ENCODE results near the gene CDX1.

CDX1 gene

DNA sequence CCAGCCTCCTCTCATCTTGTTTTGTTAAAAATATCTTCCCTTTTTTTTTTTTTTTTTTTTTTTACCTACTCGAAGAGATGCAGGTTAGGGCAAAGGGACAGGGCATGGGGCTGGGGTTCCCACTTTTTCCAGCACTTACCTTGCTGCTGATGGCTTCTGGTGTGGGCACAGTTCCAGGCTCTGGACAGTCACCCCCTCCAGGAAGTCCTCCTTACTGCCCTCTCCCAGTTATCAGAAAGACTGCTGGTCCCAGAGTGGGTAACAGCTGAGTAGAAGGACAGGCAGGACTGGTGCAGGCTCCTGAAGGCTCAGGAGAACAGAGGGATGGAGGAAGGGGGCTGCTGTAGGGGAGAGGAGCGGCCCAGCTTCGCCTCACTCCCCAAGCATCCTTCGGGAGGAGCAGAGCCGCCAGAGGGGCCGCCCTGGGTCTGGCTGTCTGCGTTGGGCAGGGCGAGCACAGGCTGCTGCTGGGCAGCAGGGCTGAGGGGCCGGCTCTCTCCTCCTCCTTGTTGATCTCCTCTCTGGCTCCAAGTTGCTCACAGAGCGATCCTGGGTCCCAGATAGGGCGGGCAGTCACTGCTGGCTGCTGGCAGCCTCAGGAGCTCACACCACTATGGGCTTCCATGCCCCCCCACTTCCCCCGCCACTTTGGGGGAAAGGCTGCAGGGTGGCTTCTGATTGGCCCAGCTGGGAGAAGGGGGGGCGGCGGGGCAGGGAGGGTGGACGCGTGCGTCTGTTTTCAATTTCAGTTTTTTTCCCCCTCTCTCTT is 11.1 kb upstream of the CDX1 start, which contains the start of gene PDGFRB:
Gene PDGFRB, minus strand, starts transcription at position 588 of the 769 bp plus-strand sequence. CDS start 18,798 bp downstream, outside the sequence.
- TF ChIP-seq, protein P1, sequence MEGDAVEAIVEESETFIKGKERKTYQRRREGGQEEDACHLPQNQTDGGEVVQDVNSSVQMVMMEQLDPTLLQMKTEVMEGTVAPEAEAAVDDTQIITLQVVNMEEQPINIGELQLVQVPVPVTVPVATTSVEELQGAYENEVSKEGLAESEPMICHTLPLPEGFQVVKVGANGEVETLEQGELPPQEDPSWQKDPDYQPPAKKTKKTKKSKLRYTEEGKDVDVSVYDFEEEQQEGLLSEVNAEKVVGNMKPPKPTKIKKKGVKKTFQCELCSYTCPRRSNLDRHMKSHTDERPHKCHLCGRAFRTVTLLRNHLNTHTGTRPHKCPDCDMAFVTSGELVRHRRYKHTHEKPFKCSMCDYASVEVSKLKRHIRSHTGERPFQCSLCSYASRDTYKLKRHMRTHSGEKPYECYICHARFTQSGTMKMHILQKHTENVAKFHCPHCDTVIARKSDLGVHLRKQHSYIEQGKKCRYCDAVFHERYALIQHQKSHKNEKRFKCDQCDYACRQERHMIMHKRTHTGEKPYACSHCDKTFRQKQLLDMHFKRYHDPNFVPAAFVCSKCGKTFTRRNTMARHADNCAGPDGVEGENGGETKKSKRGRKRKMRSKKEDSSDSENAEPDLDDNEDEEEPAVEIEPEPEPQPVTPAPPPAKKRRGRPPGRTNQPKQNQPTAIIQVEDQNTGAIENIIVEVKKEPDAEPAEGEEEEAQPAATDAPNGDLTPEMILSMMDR (IDR thresholded peaks at IDR 0.05; ENCODE audit: control insufficient read depth, insufficient read depth, low read depth, low read length, missing control alignments) = no peak
- DNase-seq (ENCODE audit: low read depth) = no peak
- peak within 1 kb of the TSS; percentile 89 for H3K4me3 ChIP-seq (ENCODE audit: control insufficient read depth, low read depth, low read length)

- H3K4me3 ChIP-seq (ENCODE audit: control insufficient read depth, low read depth, low read length) = peak overlapping the region; percentile 89
- no peak for DNase-seq (ENCODE audit: low read depth)
- TF ChIP-seq, protein P1 (IDR thresholded peaks at IDR 0.05; ENCODE audit: control insufficient read depth, insufficient read depth, low read depth, low read length, missing control alignments) = no peak
Measured at GRCh38 chr5:150156027-150156368, 10.6 kb upstream of the CDX1 start.

GRCh38 chr5:150156540-150156939 is 10.0 kb upstream of the CDX1 start:
- no peak for DNase-seq (ENCODE audit: low read depth)
- H3K4me3 ChIP-seq (ENCODE audit: control insufficient read depth, low read depth, low read length) = no peak overlapping the region
- TF ChIP-seq, protein P1 (IDR thresholded peaks at IDR 0.05; ENCODE audit: control insufficient read depth, insufficient read depth, low read depth, low read length, missing control alignments) = no peak

GRCh38 chr5:150157168-150157567 is 9.4 kb upstream of the CDX1 start:
- DNase-seq (ENCODE audit: low read depth) = no peak
- no peak overlapping the region for H3K4me3 ChIP-seq (ENCODE audit: control insufficient read depth, low read depth, low read length)
- TF ChIP-seq, protein P1 (IDR thresholded peaks at IDR 0.05; ENCODE audit: control insufficient read depth, insufficient read depth, low read depth, low read length, missing control alignments) = no peak

DNA sequence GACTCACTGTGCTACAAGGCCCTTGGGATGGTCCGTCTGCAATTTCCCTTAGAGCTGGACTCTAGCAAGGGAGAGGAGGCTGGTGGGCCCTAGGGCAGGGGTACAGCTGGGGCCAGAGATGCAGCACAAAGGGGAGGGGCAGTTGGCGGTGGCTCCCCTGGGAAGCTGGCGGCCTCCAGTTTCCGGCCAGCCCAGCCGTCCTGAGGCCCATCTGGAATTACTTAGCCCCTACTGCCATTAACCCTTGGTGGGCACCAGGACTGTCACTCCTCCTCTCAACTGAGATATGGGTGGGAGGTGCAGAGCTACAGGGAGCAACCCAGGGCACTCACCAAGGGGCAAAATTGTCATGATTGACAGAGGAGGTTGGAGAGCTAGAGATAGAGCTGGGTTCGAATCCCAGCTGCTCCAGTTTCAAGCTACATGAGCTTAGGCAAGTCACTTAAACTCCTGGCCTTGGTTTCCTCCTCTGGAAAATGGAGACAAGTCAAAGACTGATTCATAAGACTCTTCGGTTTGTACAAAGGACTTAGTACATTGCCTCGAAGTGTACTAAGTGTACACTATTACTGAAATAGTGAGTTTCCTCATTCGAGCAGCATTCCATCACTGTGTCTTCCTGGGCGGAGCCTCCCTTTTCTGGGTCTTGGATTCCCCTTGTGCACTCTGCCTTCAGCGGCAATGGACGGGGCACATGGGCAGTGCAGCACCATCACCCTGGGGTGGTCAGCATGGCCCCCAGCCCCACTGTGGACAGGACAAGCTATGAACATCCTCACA is 8.2 kb upstream of the CDX1 start:
- H3K4me3 ChIP-seq (ENCODE audit: control insufficient read depth, low read depth, low read length) = no peak overlapping the region
- DNase-seq (ENCODE audit: low read depth) = no peak
- TF ChIP-seq, protein P1 (IDR thresholded peaks at IDR 0.05; ENCODE audit: control insufficient read depth, insufficient read depth, low read depth, low read length, missing control alignments) = no peak

- H3K4me3 ChIP-seq (ENCODE audit: control insufficient read depth, low read depth, low read length) = no peak overlapping the region
- no peak for DNase-seq (ENCODE audit: low read depth)
Measured at GRCh38 chr5:150159031-150159430, 7.5 kb upstream of the CDX1 start.

More at GRCh38 chr5:150159031-150159430, 7.5 kb upstream of the CDX1 start:
- TF ChIP-seq, protein P1 (IDR thresholded peaks at IDR 0.05; ENCODE audit: control insufficient read depth, insufficient read depth, low read depth, low read length, missing control alignments) = no peak

All from AG09309 (cell line).